ENCODE measurements around the gene BSN. TPM values are rescaled to one million over a fixed set of nuclear protein-coding genes. Genes with fewer than 3 reads are reported as not detected.

Gene BSN
- total and polyA plus RNA-seq, 2 experiments from 2014 or later = 0.50 to 5.1 TPM

GRCh38 chr3:49630784-49631183 is 76.5 kb downstream of the BSN start:
- no peak for ATAC-seq
- no peak for TF ChIP-seq POLR2AphosphoS5 (IDR thresholded peaks at IDR 0.05; ENCODE audit: low read depth)
- TF ChIP-seq, protein P1, sequence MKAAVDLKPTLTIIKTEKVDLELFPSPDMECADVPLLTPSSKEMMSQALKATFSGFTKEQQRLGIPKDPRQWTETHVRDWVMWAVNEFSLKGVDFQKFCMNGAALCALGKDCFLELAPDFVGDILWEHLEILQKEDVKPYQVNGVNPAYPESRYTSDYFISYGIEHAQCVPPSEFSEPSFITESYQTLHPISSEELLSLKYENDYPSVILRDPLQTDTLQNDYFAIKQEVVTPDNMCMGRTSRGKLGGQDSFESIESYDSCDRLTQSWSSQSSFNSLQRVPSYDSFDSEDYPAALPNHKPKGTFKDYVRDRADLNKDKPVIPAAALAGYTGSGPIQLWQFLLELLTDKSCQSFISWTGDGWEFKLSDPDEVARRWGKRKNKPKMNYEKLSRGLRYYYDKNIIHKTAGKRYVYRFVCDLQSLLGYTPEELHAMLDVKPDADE (IDR thresholded peaks at IDR 0.05) = no peak
- no peak for TF ChIP-seq ZNF331 (CRISPR knock-in tag; IDR thresholded peaks at IDR 0.05; ENCODE audit: low read depth)
- TF ChIP-seq CREB1 (CRISPR knock-in tag; IDR thresholded peaks at IDR 0.05; ENCODE audit: low read depth) = no peak
- TF ChIP-seq STAT1 (IDR thresholded peaks at IDR 0.05; ENCODE audit: unreplicated experiment) = no peak
- no peak for TF ChIP-seq ZNF114 (CRISPR knock-in tag; IDR thresholded peaks at IDR 0.05)
- no peak for TF ChIP-seq NANOG (IDR thresholded peaks at IDR 0.05; ENCODE audit: borderline replicate concordance)
- H3K36me3 Mint-ChIP-seq (ENCODE audit: low read depth) = peaks cover 15% of the 10 kb centered on the region; the same call in 2 of the 3 replicates
- no peak for DNase-seq (ENCODE audit: low spot score)
- no peak overlapping the region for H2AFZ ChIP-seq
- no peaks in the 10 kb centered on the region for H3F3A ChIP-seq (replicated peaks; ENCODE audit: low read depth)
- no peak overlapping the region for H3K27ac ChIP-seq (ENCODE audit: low read depth)
- H3K27me3 ChIP-seq (ENCODE audit: insufficient read depth) = no peaks in the 10 kb centered on the region
- no peak overlapping the region for H3K4me2 ChIP-seq
- H3K9me2 ChIP-seq (ENCODE audit: insufficient read depth) = no peaks in the 10 kb centered on the region
- H3K27me3 Mint-ChIP-seq (ENCODE audit: insufficient read depth, low read depth, poor library complexity) = peaks cover 1% of the 10 kb centered on the region
- H3K4me3 ChIP-seq = no peak overlapping the region
- H3K79me2 ChIP-seq (replicated peaks; ENCODE audit: insufficient read depth) = no peaks in the 10 kb centered on the region
- no peak overlapping the region for H3K27ac Mint-ChIP-seq
- peaks cover 10% of the 10 kb centered on the region; the same call in 2 of the 3 replicates for H3K9me3 Mint-ChIP-seq
- no peak overlapping the region for H3K4me3 Mint-ChIP-seq
- no peaks in the 10 kb centered on the region; the same call in 1 of the 2 replicates for H4K20me1 ChIP-seq (replicated peaks; ENCODE audit: insufficient read depth)
- no peaks in the 10 kb centered on the region for H3K36me3 ChIP-seq (ENCODE audit: insufficient read depth)
- no peaks in the 10 kb centered on the region for H3K4me1 ChIP-seq (ENCODE audit: insufficient read depth)
- no peaks in the 10 kb centered on the region for H3K4me1 Mint-ChIP-seq

DNA sequence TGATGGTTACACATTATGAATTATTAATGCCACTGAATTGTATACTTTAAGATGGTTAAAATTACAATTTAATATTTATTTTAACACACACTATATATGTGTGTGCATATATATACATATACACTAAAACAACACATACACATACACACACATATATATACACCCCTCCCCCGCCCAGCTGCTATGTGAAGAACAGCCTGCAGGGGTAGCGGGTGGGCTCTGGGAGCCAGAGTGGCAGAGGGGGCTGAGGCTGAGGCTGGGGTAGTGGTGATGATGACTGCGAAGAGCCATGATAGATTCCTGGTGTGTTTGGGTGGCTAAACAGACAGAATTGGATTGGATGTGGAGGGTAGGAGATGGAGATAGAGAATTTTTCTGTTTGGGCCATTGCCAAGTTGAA is 80.5 kb downstream of the BSN start:
- H3K4me2 ChIP-seq = no peak overlapping the region
- no peaks in the 10 kb centered on the region; the same call in 2 of the 3 replicates for H3K4me1 Mint-ChIP-seq
- no peak overlapping the region for H3K27ac ChIP-seq (ENCODE audit: low read depth)
- no peaks in the 10 kb centered on the region for H3K36me3 ChIP-seq (ENCODE audit: insufficient read depth)
- H3K9me2 ChIP-seq (ENCODE audit: insufficient read depth) = no peaks in the 10 kb centered on the region
- H2AFZ ChIP-seq = no peak overlapping the region
- no peak overlapping the region for H3K4me3 ChIP-seq
- no peaks in the 10 kb centered on the region for H3K27me3 ChIP-seq (ENCODE audit: insufficient read depth)
- H3K27me3 Mint-ChIP-seq (ENCODE audit: insufficient read depth, low read depth, poor library complexity) = peaks cover 1% of the 10 kb centered on the region
- no peak overlapping the region for H3K27ac Mint-ChIP-seq
- no peak overlapping the region for H3K4me3 Mint-ChIP-seq
- no peak for TF ChIP-seq ZNF331 (CRISPR knock-in tag; IDR thresholded peaks at IDR 0.05; ENCODE audit: low read depth)
- TF ChIP-seq JUNB (IDR thresholded peaks at IDR 0.05; ENCODE audit: unreplicated experiment) = no peak
- TF ChIP-seq CREB1 (CRISPR knock-in tag; IDR thresholded peaks at IDR 0.05; ENCODE audit: low read depth) = no peak
- TF ChIP-seq REST (IDR thresholded peaks at IDR 0.05; ENCODE audit: unreplicated experiment) = no peak
- peak in 1 of 2 experiments; percentile 39; a peak in 2 of 4 replicates for TF ChIP-seq CTCF (conservative IDR thresholded peaks at IDR 0.05; ENCODE audit: low read depth in 2 of 2)
- TF ChIP-seq, protein P1 (IDR thresholded peaks at IDR 0.05) = no peak
- TF ChIP-seq STAT1 (IDR thresholded peaks at IDR 0.05; ENCODE audit: unreplicated experiment) = no peak
- TF ChIP-seq POLR2AphosphoS5 (IDR thresholded peaks at IDR 0.05; ENCODE audit: low read depth) = no peak
- DNase-seq (ENCODE audit: low spot score) = peak; percentile 65
- H3K79me2 ChIP-seq (replicated peaks; ENCODE audit: insufficient read depth) = no peaks in the 10 kb centered on the region
- peaks cover 10% of the 10 kb centered on the region; the same call in 2 of the 3 replicates for H3K9me3 Mint-ChIP-seq
- peak; percentile 78 for ATAC-seq
- H3K36me3 Mint-ChIP-seq (ENCODE audit: low read depth) = peaks cover 15% of the 10 kb centered on the region; the same call in 2 of the 3 replicates
- H4K20me1 ChIP-seq (replicated peaks; ENCODE audit: insufficient read depth) = no peaks in the 10 kb centered on the region
- H3K4me1 ChIP-seq (ENCODE audit: insufficient read depth) = no peaks in the 10 kb centered on the region
- H3F3A ChIP-seq (replicated peaks; ENCODE audit: low read depth) = no peaks in the 10 kb centered on the region
